AG04450 (cell line): ENCODE results near the gene ENO1. TPM values are rescaled to one million over a fixed set of nuclear protein-coding genes. Genes with fewer than 3 reads are reported as not detected.
"Not testable (repeated sequence)": the region's sequence is repeated elsewhere in the genome, so short reads cannot be mapped to it uniquely, and the experiment has no call there.

Experiments used
- CTCF ChIA-PET: fragments of 300-600, 350-600 bp; formaldehyde crosslinking; extraction: SDS; loops from one replicate; lab custom pipeline; 2022; ENCODE audit warnings: antibody characterized with exemption, inconsistent platforms; lab: Charles Lee
- POLR2A ChIA-PET: fragments of 350-600 bp; formaldehyde crosslinking; extraction: SDS; loops from one replicate; lab custom pipeline; 2021; ENCODE audit warnings: antibody characterized with exemption, inconsistent platforms; lab: Yijun Ruan, JAX
- DNase-seq: peaks from one replicate; pipeline ENCODE4 v3.0.0-alpha.2; 2011; ENCODE audit warnings: low read depth, low spot score
- H3K27ac ChIP-seq: one replicate; pipeline ENCODE4 v1.5.1; 2012; ENCODE audit warnings: low read depth, low read length, control low read depth
- H3K27me3 ChIP-seq: one replicate; pipeline ENCODE4 v1.6.0; 2012; ENCODE audit warnings: low read length; ENCODE audit not compliant: control insufficient read depth, insufficient read depth
- H3K4me3 ChIP-seq: 2 replicates; pipeline ENCODE4 v1.5.1; 2011; ENCODE audit warnings: mild to moderate bottlenecking, low read depth, low read length, control low read depth
- H3K9me3 ChIP-seq: 2 replicates; pipeline ENCODE4 v1.5.1; 2012; ENCODE audit warnings: low read length; ENCODE audit not compliant: control insufficient read depth, insufficient read depth
- CTCF ChIP-seq: IDR thresholded peaks from 2 replicates; pipeline ENCODE4 v1.5.1; 2011; ENCODE audit warnings: low read depth, low read length, control low read depth, inconsistent platforms
- polyA plus RNA-seq: library from polyadenylated mRNA; depleted of rRNA; stranded (reverse); fragments of >200 nt; gene quantifications from 2 replicates; pipeline ENCODE4 v1.2.3, GENCODE V29; 2011

Gene ENO1
- polyA plus RNA-seq, 1 experiment = 1,423 TPM

DNA sequence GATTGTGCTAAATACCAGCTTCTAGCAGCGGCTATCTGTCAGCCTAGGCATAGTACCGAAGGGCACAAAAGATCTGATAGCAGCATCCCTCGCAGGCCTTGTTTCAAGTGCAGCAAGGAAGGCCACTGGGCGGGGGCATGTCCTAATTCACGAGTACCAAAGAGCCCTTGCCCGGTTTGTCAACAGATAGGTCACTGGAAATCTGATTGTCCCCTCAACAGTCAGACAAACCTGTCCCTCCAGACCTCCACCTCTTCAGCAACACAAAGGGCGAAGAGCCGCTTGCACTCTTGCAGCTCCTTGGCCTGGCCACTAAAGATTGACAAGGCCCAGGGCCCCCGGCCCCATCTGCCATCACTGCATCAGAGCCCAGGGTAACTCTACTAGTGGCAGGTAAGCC lies 44.5 kb upstream of the ENO1 start:
- H3K27ac ChIP-seq = no peak overlapping the region
- H3K4me3 ChIP-seq = no peak overlapping the region
- DNase-seq = no peak
- H3K9me3 ChIP-seq = no peaks in the 10 kb centered on the region
- peaks cover 20% of the 10 kb centered on the region for H3K27me3 ChIP-seq
- ChIA-PET POLR2A (no interaction called here), CTCF (interaction anchor here (1.8 kb wide), 2 partner anchors 82 to 179 kb away, joined by 3 to 10 read pairs; no protein-coding TSS in a partner anchor)
- TF ChIP-seq CTCF = no peak

- DNase-seq, H3K27me3 ChIP-seq, POLR2A ChIA-PET, H3K9me3 ChIP-seq, H3K4me3 ChIP-seq, H3K27ac ChIP-seq: not testable (repeated sequence)
- CTCF ChIA-PET = interaction anchor here (0.5 to 9.5 kb wide), 14 partner anchors 10 to 570 kb away, joined by 3 to 162 read pairs (median 5); no protein-coding TSS in a partner anchor
Measured at GRCh38 chr1:8917536-8917935, 39.0 kb upstream of the ENO1 start.

- POLR2A ChIA-PET = no interaction called here
- no peak overlapping the region for H3K4me3 ChIP-seq
- DNase-seq = no peak
- H3K9me3 ChIP-seq = peaks cover under 1% of the 10 kb centered on the region; the same call in 1 of the 2 replicates
- no peak overlapping the region for H3K27ac ChIP-seq
- no peak for TF ChIP-seq CTCF
- CTCF ChIA-PET = interaction anchor here (0.8 to 9.5 kb wide), 9 partner anchors 57 to 195 kb away, joined by 3 to 162 read pairs (median 5); no protein-coding TSS in a partner anchor
- H3K27me3 ChIP-seq = no peaks in the 10 kb centered on the region
Measured at GRCh38 chr1:8915446-8915845, 37.0 kb upstream of the ENO1 start.

DNA sequence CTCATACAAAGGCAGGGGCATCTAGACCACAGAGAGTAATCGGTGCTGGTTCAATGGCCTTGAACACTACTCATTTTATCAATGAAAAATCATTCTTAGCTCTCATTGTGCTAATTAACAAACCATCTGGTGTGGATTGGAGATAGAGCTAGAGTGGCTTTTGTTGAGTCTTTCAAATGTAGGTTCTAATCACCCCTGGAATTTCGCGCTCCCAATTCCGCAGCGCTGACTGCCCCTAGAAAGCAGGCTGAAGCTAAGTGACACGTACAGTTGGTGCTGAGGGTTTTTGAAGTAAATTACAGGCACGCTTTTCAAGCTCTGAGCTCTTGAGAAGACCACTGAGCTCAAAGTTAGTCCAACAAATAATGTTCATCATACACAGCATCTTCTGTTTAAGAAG lies 36.0 kb upstream of the ENO1 start:
- ChIA-PET CTCF (interaction anchor here (1.0 to 9.5 kb wide), 8 partner anchors 56 to 196 kb away, joined by 3 to 162 read pairs (median 6); no protein-coding TSS in a partner anchor), POLR2A (no interaction called here)
- no peaks in the 10 kb centered on the region for H3K27me3 ChIP-seq
- H3K9me3 ChIP-seq = peaks cover 7% of the 10 kb centered on the region; the same call in 1 of the 2 replicates
- TF ChIP-seq CTCF = no peak
- DNase-seq = no peak
- no peak overlapping the region for H3K27ac ChIP-seq
- H3K4me3 ChIP-seq = no peak overlapping the region

GRCh38 chr1:8913457-8913856 lies 35.0 kb upstream of the ENO1 start:
- H3K27ac ChIP-seq = no peak overlapping the region
- no peak for DNase-seq
- peaks cover 7% of the 10 kb centered on the region; the same call in 1 of the 2 replicates for H3K9me3 ChIP-seq
- TF ChIP-seq CTCF = no peak
- ChIA-PET CTCF (interaction anchor here (1.3 to 9.5 kb wide), 2 partner anchors 75 to 91 kb away, joined by 9 to 162 read pairs; no protein-coding TSS in a partner anchor), POLR2A (no interaction called here)
- H3K4me3 ChIP-seq = no peak overlapping the region
- H3K27me3 ChIP-seq = no peaks in the 10 kb centered on the region
